ENCODE data around the gene TRIM7. TPM values are rescaled to one million over a fixed set of nuclear protein-coding genes. Genes with fewer than 3 reads are reported as not detected.

TRIM7 gene
- total RNA-seq, 1 experiment from 2014 or later = 25.8 TPM

- TF ChIP-seq TCF7L2 (IDR thresholded peaks at IDR 0.05; ENCODE audit: low read depth, low read length) = no peak
- TF ChIP-seq POLR2AphosphoS5 (IDR thresholded peaks at IDR 0.05; ENCODE audit: low read depth, low read length) = no peak
- TF ChIP-seq SIN3A (IDR thresholded peaks at IDR 0.05; ENCODE audit: borderline replicate concordance, insufficient read depth, low read depth, low read length) = no peak
- no peak for TF ChIP-seq CTCF (IDR thresholded peaks at IDR 0.05)
- no peak for TF ChIP-seq REST (IDR thresholded peaks at IDR 0.05; ENCODE audit: insufficient read depth in 1 of 2, low read depth in 2 of 2, low read length in 1 of 2)
- Histone ChIP-seq H3K27me3 (ENCODE audit: control insufficient read depth, insufficient read depth, low read length) (no peaks in the 10 kb centered on the region), H3K9me3 (ENCODE audit: control insufficient read depth, insufficient read depth, low read depth, low read length) (no peaks in the 10 kb centered on the region), H3K4me3 (ENCODE audit: low read depth in 2 of 2, low read length in 2 of 2) (peak overlapping the region; percentile 52 to 78), H3K4me1 (ENCODE audit: control insufficient read depth, insufficient read depth, low read length) (peaks cover 17% of the 10 kb centered on the region), H3K27ac (ENCODE audit: low read length) (peak overlapping the region; percentile 72), H3K36me3 (ENCODE audit: control insufficient read depth, insufficient read depth, low read length) (no peaks in the 10 kb centered on the region)
- DNase-seq (ENCODE audit: low read depth, low spot score) = no peak
- ChIA-PET POLR2A (no interaction called here), CTCF (no interaction called here)
- intact Hi-C loops (cut with micrococcal nuclease; ENCODE audit: unreplicated experiment) = no loop called here
- no TSS peak for BruUV-seq (replicated peaks)
- ATAC-seq = peak; percentile 4
- in situ Hi-C loops (cut with HindIII; ENCODE audit: low pct_unique_long_range_greater_than_20kb, low sequenced_read_pairs) = no loop called here
Measured at GRCh38 chr5:181203777-181204112, 1.3 kb downstream of the TRIM7 start.

GRCh38 chr5:181203093-181203711 is 1.8 kb downstream of the TRIM7 start:
- Histone ChIP-seq H3K27ac (ENCODE audit: low read length) (peak overlapping the region; percentile 72), H3K36me3 (ENCODE audit: control insufficient read depth, insufficient read depth, low read length) (no peaks in the 10 kb centered on the region), H3K4me1 (ENCODE audit: control insufficient read depth, insufficient read depth, low read length) (peaks cover 19% of the 10 kb centered on the region), H3K4me3 (ENCODE audit: low read depth in 2 of 2, low read length in 2 of 2) (peak overlapping the region; percentile 52 to 78), H3K9me3 (ENCODE audit: control insufficient read depth, insufficient read depth, low read depth, low read length) (no peaks in the 10 kb centered on the region), H3K27me3 (ENCODE audit: control insufficient read depth, insufficient read depth, low read length) (no peaks in the 10 kb centered on the region)
- DNase-seq (ENCODE audit: low read depth, low spot score) (no peak), ATAC-seq (no peak)
- no peak for TF ChIP-seq TCF7L2 (IDR thresholded peaks at IDR 0.05; ENCODE audit: low read depth, low read length)
- no peak for TF ChIP-seq CTCF (IDR thresholded peaks at IDR 0.05)
- TF ChIP-seq REST (IDR thresholded peaks at IDR 0.05; ENCODE audit: insufficient read depth in 1 of 2, low read depth in 2 of 2, low read length in 1 of 2) = no peak
- no peak for TF ChIP-seq SIN3A (IDR thresholded peaks at IDR 0.05; ENCODE audit: borderline replicate concordance, insufficient read depth, low read depth, low read length)
- no peak for TF ChIP-seq POLR2AphosphoS5 (IDR thresholded peaks at IDR 0.05; ENCODE audit: low read depth, low read length)
- POLR2A ChIA-PET = interaction anchor here (0.7 kb wide), 1 partner anchor 462 kb away, joined by 3 read pairs; no protein-coding TSS in a partner anchor
- intact Hi-C loops (cut with micrococcal nuclease; ENCODE audit: unreplicated experiment) (no loop called here), in situ Hi-C loops (cut with HindIII; ENCODE audit: low pct_unique_long_range_greater_than_20kb, low sequenced_read_pairs) (no loop called here)
- CTCF ChIA-PET = no interaction called here
- BruUV-seq (replicated peaks) = no TSS peak
